ENCODE results near the gene AQP6. TPM values are rescaled to one million over a fixed set of nuclear protein-coding genes. Genes with fewer than 3 reads are reported as not detected.

The AQP6 gene
- polyA plus RNA-seq, 12 donors: 0.07 to 0.26 (median 0.14) TPM; not detected in 3

- DNase-seq: no peak
Measured at GRCh38 chr12:49955899-49956662, 16.7 kb upstream of the AQP6 start.

GRCh38 chr12:49956663-49957569 is 15.8 kb upstream of the AQP6 start:
- DNase-seq: no peak

DNA sequence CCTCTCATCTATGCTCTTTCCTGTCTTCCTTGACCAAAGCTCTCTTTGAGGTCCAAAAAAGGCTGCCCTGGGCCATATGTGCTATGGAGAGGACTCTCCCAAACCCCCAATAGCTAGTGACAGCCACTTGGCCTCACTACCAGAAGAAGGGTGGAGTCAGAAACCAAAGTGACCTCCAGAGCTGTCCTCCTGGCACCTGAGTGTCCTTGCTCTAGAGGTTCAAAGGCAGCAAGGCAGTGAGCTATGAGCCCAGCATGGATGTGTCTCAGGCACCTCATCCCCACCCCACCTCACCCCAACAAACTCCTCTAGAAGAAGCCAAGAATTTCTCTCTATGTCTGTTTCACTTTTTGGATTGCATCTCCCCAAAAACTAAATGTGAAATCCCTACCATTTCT is 15.2 kb upstream of the AQP6 start:
- no peak for DNase-seq

DNA sequence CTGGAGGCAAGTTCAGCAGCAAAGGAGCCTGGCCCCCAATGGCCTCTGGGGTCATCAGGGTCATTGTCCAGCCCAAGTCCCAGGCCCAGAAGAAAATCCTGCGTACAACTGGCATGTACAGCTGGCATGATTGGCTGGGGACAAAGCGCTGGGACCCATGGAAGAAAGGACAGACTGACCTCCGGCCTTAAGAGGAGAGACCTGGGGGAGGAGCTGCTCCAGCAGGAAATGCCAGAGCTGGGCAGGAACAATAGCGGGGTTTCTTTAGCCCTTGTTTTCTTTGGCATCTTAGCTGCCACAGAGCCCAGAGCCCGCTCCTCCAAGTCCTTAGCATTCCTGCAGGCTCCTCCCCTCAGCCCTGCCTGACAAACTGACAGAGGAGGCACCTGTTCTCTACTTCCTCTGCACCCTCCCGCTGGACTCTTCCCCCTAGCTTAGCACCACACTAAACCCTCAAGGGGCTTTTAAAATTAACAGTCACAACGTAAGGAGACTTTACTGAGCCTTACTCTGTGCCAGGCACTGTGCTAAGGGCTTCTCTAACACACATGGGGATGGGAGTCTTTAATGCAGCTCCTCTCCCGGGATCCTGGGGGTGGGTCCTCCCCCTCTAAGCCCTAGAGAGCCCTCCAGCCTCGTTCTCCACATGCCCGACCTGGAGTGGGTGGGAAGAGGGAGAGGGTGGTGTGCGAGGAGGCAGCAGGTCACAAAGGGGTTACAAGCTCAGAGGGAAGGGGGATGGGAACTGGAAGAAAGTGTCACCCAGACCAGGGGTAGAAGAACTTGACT is 12.9 kb upstream of the AQP6 start:
- DNase-seq: no peak

DNA sequence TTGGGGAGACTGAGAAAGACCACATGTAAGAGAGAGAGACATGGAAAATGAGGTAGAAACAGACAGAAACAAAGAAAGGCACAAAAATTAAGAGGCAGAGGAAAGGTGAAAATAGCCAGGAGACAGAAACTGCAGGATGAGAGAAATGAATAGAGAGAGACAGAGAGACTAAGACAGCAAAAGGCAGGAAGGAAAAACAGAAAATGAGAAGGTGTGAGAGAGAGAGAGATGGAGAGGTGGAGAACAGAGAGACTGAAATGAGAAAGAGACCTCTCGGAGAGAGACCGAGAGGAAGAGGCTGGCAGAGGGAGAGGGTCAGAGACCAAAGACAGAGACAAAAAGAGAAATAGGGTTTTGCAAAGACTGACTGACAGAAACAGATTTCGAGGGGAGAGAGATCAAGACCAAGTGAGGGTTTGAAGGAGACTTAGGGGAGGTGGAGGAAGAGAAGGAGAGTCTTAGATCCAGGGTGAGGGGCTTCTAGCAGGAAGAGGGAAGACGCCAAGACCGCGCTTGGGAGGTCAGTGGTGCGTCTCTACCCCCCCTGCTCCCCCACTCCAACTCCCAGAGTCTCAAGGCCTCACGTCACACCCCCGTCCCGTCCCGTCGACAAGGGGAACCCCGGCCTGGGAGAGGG is 12.2 kb upstream of the AQP6 start:
- DNase-seq: no peak

DNA sequence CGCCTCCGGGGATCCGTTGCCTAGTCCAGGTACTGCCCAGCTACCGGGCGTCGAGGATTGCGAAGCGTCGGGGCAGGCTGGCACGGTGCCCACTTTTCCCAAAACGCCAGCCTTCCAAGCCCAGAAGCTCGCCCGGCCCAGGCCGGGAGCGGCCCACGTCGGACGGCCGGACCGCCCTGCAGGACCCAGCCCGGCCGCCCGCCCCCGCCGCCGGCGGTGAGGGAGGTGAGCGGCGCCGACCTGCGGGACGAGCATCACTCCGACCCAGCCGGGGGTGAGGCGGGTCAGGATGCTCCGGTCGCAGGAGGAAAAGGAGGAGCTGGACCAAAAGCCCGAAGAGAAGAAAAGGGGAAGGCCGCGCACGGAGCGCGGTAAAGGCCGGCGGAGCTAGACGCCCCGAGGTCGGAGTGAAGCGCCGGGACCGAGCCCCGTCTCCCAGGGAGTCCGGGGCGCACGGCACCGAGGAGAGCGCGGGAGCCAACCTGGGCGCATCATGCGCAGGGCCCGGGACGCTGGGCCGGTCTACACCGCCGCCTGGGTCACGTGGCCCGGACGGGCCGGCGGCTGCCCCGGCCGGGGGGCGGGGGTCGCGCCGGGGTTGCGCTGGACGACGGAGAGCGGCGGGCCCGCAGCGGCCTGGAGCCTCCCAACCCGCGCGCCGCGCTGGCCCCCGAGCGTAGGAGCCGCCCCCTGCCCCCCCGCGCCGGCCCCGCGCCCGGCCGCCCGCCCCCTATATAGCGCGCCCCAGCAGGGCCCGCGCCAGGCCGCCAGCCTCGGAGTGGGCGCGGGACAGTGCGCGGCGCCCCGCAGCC is 11.4 kb upstream of the AQP6 start, which contains the start of gene AQP5:
TSS of gene AQP5 (plus strand) at position 762 of the 812 bp plus-strand sequence. CDS start 146 bp downstream, outside the sequence.
- no peak for DNase-seq

- no peak for DNase-seq
Measured at GRCh38 chr12:49961993-49962764, 10.6 kb upstream of the AQP6 start.

- no peak for DNase-seq
Measured at GRCh38 chr12:49962861-49963765, 9.6 kb upstream of the AQP6 start.

- DNase-seq: no peak
Measured at GRCh38 chr12:49963976-49964815, 8.6 kb upstream of the AQP6 start.

- no peak for DNase-seq
Measured at GRCh38 chr12:49964849-49965624, 7.7 kb upstream of the AQP6 start.

DNA sequence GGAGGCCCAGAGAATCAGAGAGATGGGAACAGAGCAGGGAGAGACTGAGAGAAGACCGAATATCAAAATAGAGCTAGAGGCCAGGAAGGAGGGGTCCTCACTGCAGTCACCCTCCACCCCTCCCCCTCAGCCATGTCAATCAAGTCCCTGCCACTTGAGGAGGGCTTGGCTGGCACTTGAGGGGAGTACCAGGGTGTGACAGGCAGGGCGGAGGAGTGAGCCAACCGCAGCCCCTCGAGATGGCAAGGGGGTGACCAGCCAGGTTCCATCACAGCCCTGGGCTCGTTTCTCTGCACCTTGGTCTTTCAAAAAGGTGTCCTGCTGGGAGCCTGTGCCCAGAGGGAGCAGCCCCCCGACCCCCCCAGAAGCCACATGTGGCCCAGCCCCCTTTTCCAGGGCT is 6.9 kb upstream of the AQP6 start:
- DNase-seq: no peak

DNA sequence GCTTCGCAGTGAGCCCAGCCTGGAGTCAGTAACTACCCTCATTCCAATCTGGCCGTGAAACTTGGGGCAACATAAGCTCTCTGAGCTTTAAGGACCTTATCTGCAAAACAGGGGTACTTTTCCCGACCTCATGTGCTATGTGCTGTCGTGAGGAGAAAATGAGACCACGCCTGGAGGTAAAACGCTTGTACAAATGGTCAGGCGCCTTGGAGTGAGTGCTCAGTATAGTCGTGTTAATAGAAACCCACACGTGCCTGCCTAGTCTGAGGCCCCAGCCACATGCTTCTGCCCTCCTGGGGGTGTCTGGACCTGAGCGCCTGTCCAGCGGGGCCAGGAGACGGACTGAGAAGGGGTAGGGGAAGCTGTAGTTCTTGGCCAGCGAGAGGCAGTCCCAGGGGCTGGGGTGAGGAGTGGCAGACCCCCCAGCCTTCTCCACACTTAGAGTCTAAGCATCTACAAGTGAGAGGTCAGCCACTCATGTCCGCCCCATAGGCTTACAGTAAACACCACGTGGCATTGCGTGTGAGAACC is 6.2 kb upstream of the AQP6 start:
- no peak for DNase-seq

GRCh38 chr12:49967042-49967776 is 5.5 kb upstream of the AQP6 start:
- DNase-seq: peak; percentile 91

DNA sequence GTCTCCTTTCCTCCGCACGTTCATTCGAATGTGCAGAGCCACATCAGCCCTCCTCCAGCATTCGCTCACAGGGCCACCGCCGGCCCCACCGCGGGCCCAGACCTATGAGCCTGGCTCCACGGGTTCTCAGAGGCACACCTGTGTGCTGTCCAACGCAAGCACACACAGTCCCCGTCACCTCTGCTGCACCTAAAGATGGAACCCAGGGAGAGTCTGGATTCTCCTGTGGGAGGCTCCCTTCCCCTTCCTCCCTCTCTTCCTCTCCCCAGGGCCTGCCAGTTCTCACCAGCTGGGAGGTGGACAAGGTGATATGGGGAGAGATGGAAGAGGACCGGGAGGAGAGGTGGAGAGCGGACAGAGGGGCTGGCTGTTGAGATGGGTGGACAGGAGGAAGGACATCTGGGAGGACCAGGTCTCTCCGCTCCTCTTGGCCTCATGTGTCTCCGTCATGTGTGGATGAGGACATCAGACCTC is 4.9 kb upstream of the AQP6 start:
- no peak for DNase-seq

DNA sequence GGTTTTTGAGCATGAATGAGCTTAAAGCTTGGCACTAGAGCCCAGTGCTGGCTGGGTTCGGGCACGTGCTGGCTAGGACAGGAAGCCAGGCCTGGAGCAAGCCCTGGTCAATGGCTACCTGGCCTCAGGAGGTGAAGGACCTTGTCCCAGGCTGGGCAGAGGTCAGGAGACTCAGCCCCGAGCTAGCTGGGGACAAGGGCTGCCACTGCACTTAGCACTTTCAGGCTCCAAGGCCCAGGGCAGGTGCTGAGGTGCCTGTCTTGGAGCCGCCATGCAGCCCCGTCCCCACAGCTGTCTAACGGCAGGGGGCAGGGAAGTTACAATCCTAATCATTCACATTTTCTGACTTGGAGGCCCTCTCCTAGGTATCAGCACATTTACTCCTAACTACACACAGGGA is 4.3 kb upstream of the AQP6 start:
- no peak for DNase-seq

- no peak for DNase-seq
Measured at GRCh38 chr12:49969027-49969426, 3.7 kb upstream of the AQP6 start.

All from muscle of arm (tissue), 12 donors.